Body of pancreas (tissue), 4 donors: ENCODE results near the gene BAIAP3.

Experiments
- CTCF ChIP-seq, 7 experiments: fragments of 450-650 bp in 4 of 7; fragments of 200-600 bp in 3 of 7; sonication (generic) in 3 of 7; IDR thresholded peaks; one replicate each; pipeline ENCODE4 v1.5.1; 2016 to 2019; ENCODE audit warnings: antibody characterized with exemption in 7 of 7
- POLR2A ChIP-seq, 3 donors: fragments of 450-650 bp; IDR thresholded peaks; one replicate each; pipeline ENCODE4 v1.6.1; 2016; ENCODE audit warnings: antibody characterized with exemption in 3 of 3, mild to moderate bottlenecking in 2 of 3

GRCh38 chr16:1335996-1336395 is 2.6 kb downstream of the BAIAP3 start:
- TF ChIP-seq CTCF (IDR thresholded peaks at IDR 0.05) (no peak), POLR2A (IDR thresholded peaks at IDR 0.05) (no peak)
